Progenitor cell of endocrine pancreas (in vitro differentiated cells): ENCODE results near the gene BCL2. TPM values are rescaled to one million over a fixed set of nuclear protein-coding genes. Genes with fewer than 3 reads are reported as not detected.
A peak's percentile ranks its signal among the peaks of the same experiment; 100 is the strongest.

Experiments
- DNase-seq: peaks from one replicate; pipeline ENCODE4 v3.0.0; 2021; ENCODE audit warnings: low spot score; ENCODE audit not compliant: unreplicated experiment
- H3K27ac Mint-ChIP-seq: 2 replicates; pipeline ENCODE4 v1.8.0; 2021; ENCODE audit warnings: mild to moderate bottlenecking, moderate library complexity, mixed read lengths
- H3K27me3 Mint-ChIP-seq: 2 replicates; pipeline ENCODE4 v1.8.0; 2021; ENCODE audit warnings: mixed read lengths
- H3K36me3 Mint-ChIP-seq: 2 replicates; pipeline ENCODE4 v1.8.0; 2022; ENCODE audit warnings: mixed read lengths; ENCODE audit not compliant: insufficient read depth
- H3K4me1 Mint-ChIP-seq: 2 replicates; pipeline ENCODE4 v1.8.0; 2021; ENCODE audit warnings: low read depth, mixed read lengths
- H3K4me3 Mint-ChIP-seq: 2 replicates; pipeline ENCODE4 v1.8.0; 2021; ENCODE audit warnings: low read depth, mild to moderate bottlenecking, moderate library complexity, mixed read lengths
- H3K9me3 Mint-ChIP-seq: 2 replicates; pipeline ENCODE4 v1.8.0; 2021; ENCODE audit warnings: low read depth, mixed read lengths
- CTCF ChIP-seq: fragments of 200-600 bp; sonication (generic); IDR thresholded peaks from one replicate; pipeline ENCODE4 v1.5.0; 2021; ENCODE audit warnings: antibody characterized with exemption, mild to moderate bottlenecking; ENCODE audit not compliant: unreplicated experiment
- total RNA-seq: library from RNA; stranded (reverse); gene quantifications from 2 replicates; pipeline ENCODE4 v1.2.1, GENCODE V29; 2021

Gene BCL2
- total RNA-seq, 1 donor from 2014 or later = 3.8 TPM

DNA sequence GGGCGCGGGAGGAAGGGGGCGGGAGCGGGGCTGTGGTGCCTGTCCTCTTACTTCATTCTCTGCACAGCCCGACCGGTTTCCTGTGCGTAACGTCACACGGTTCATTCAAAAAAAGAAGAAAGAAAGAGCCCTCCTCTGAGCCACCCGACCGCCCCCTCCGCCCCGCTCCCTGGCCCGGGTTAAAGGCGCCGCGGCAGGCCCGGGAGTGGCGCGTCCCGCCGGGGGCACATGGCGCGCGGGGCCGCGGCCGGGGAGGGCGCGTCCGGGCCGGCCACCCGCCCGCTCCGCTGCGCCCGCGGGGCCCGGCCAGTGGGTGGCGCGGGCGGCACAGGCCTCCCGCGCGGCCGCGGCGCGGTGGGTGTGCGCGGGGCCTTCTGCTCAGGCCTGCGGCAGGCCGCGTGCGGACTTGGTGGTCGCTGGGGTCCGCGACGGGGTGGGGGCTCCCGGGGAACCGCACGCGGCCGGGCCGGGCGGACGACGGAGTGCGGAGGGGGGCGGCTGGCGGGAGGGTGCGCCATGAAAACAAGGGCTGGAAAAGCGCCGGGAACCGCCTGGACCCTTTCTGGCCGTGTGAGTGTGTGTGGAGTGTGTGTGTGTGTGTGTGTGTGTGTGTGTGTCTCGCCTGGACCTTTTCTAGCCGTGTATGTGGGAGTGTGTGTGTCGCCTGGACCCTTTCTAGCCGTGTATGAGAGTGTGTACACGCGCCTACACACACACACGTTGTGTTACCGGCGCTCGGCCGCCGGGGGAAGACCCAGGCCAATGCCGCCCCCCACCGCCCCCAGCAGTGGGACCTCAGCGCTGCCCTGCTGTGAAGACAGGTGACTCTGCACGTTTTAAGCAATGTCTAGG, 780 bp upstream of the BCL2 start:
- H3K4me1 Mint-ChIP-seq = peaks cover 18% of the 10 kb centered on the region
- TF ChIP-seq CTCF = peak; percentile 7

GRCh38 chr18:63318889-63319382, 633 bp downstream of the BCL2 start:
- no peaks in the 10 kb centered on the region for H3K36me3 Mint-ChIP-seq
- H3K27ac Mint-ChIP-seq = peak overlapping the region; percentile 94
- H3K9me3 Mint-ChIP-seq = no peaks in the 10 kb centered on the region
- no peak for DNase-seq
- peaks cover 18% of the 10 kb centered on the region for H3K4me1 Mint-ChIP-seq
- peak overlapping the region; percentile 90 for H3K4me3 Mint-ChIP-seq
- TF ChIP-seq CTCF = no peak
- peaks cover 37% of the 10 kb centered on the region for H3K27me3 Mint-ChIP-seq

More for the DNA sequence above, 780 bp upstream of the BCL2 start:
- Mint-ChIP-seq H3K27me3 (peaks cover 29% of the 10 kb centered on the region), H3K4me3 (peak overlapping the region; percentile 83), H3K9me3 (no peaks in the 10 kb centered on the region), H3K36me3 (no peaks in the 10 kb centered on the region), H3K27ac (peak overlapping the region; percentile 97)
- DNase-seq = peak; percentile 51

GRCh38 chr18:63317982-63318888, 1.3 kb downstream of the BCL2 start:
- H3K27ac Mint-ChIP-seq = peak overlapping the region; percentile 94
- H3K9me3 Mint-ChIP-seq = no peaks in the 10 kb centered on the region
- peak; percentile 72 for TF ChIP-seq CTCF
- peak; percentile 45 for DNase-seq
- peaks cover 37% of the 10 kb centered on the region for H3K27me3 Mint-ChIP-seq
- no peaks in the 10 kb centered on the region for H3K36me3 Mint-ChIP-seq
- peak overlapping the region; percentile 90 for H3K4me3 Mint-ChIP-seq
- peaks cover 18% of the 10 kb centered on the region for H3K4me1 Mint-ChIP-seq

GRCh38 chr18:63317556-63317946, 2.0 kb downstream of the BCL2 start:
- H3K27me3 Mint-ChIP-seq = peaks cover 37% of the 10 kb centered on the region
- H3K36me3 Mint-ChIP-seq = no peaks in the 10 kb centered on the region
- peaks cover 18% of the 10 kb centered on the region for H3K4me1 Mint-ChIP-seq
- DNase-seq = no peak
- H3K27ac Mint-ChIP-seq = no peak overlapping the region
- TF ChIP-seq CTCF = no peak
- H3K9me3 Mint-ChIP-seq = no peaks in the 10 kb centered on the region
- peak overlapping the region; percentile 74 for H3K4me3 Mint-ChIP-seq
